Erythroblast (primary cell): Measurements from ENCODE around the gene TMEM63A.

Experiments
- GATA1 ChIP-seq: IDR thresholded peaks from 2 replicates; pipeline ENCODE4 v1.6.1; 2011; ENCODE audit warnings: low read depth, mild to moderate bottlenecking, control low read depth, low read length, moderate library complexity
- POLR2A ChIP-seq: IDR thresholded peaks from 2 replicates; pipeline ENCODE4 v1.6.1; 2011; ENCODE audit warnings: mild to moderate bottlenecking, low read length

GRCh38 chr1:225923692-225924555 is 41.7 kb upstream of the TMEM63A start, which contains the start of gene PYCR2:
- TF ChIP-seq POLR2A (peak; percentile 97), GATA1 (no peak)
